Measurements from ENCODE around the gene COX14.

Gene COX14

DNA sequence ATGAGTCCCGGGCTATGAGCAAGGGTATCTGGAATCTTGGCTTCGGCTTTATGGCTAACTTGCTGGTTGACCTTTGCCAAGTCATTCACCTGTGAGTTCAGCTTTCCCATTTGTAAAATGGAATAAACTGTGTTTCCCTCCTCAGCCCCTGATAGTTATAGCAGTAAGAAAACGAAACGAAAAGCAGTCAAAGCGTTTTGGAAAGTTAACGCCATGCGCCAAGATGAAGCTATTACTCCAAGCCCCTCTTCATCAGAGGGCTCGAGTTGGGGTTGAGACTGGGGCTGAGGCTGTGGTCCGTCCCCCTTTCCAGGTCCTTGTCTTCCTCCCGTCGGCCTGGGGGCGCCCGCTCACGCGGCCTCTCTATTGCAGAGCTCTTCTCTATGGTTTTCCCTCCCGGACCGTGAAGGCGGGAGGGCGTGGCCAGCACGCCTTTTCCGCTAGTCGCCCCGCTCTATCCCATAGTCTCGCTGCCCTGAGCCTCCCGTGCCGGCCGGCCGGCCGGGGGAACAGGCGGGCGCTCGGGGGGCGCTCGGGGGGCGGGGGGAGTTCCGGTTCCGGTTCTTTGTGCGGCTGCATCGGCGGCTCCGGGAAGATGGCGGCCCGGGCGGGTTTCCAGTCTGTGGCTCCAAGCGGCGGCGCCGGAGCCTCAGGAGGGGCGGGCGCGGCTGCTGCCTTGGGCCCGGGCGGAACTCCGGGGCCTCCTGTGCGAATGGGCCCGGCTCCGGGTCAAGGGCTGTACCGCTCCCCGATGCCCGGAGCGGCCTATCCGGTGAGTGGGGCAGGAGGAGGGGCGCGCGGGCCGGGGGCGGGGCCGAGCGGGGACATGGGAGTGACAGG, 27.0 kb upstream of the COX14 start, which contains the start of gene SMARCD1:
Gene SMARCD1, plus strand, starts transcription at position 568 of the 840 bp plus-strand sequence. Its CDS starts 28 bp downstream, at position 596.
- DNase-seq (ENCODE audit: low read depth in 2 of 2, low spot score in 1 of 2), result peak; percentile 60 to 74

DNA sequence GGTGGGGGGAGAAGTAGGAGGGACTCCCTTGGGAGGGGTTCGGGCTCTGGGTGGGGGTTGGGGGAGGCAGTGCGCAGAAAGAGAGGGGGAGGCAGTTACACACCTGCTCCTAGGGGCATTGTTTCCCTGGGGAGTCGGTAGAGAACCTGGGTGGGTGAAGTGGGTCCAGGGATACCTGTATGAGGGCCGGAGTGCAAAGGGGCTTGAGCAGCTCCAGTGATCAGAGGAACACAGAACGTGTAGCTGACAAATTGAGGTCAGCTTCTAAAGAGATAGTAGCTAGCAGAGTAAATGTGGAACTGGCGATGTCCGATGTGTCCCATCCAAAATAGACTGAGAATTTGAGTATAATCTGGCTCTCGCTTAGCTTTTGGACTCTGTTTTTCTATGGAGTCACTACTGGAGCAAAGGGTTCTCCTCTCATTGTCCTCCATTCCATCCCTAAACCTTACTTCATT, 26.4 kb upstream of the COX14 start:
- no peak for DNase-seq (ENCODE audit: low read depth in 2 of 2, low spot score in 1 of 2)

DNA sequence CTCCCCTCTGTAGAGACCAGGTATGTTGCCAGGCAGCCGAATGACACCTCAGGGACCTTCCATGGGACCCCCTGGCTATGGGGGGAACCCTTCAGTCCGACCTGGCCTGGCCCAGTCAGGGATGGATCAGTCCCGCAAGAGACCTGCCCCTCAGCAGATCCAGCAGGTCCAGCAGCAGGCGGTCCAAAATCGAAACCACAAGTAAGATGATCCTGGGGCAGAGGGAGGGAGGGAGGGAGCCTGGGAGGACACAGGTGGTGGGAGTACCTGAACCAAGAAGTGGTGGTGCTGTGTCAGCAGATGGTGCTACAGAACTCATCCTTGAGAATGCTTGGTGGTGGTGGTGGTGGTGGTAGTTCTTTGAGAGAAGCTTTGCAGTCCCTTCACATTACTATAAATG, 25.9 kb upstream of the COX14 start:
- no peak for DNase-seq (ENCODE audit: low read depth in 2 of 2, low spot score in 1 of 2)

DNA sequence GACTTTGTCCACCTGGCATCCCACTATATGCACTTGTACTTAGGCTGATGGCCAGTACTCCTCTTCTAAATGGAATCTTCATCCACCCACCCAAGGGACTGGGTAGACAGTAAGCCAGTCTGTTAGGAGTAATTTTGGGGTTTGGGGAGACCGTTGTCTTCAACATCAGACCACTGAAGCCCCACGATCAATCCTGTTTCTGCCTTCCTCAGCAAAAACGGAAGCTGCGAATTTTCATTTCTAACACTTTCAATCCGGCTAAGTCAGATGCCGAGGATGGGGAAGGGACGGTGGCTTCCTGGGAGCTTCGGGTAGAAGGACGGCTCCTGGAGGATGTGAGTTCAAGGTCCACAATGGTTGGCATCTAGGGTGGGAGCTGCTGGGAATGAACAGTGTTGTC, 24.9 kb upstream of the COX14 start:
- DNase-seq (ENCODE audit: low read depth in 2 of 2, low spot score in 1 of 2), result no peak

DNA sequence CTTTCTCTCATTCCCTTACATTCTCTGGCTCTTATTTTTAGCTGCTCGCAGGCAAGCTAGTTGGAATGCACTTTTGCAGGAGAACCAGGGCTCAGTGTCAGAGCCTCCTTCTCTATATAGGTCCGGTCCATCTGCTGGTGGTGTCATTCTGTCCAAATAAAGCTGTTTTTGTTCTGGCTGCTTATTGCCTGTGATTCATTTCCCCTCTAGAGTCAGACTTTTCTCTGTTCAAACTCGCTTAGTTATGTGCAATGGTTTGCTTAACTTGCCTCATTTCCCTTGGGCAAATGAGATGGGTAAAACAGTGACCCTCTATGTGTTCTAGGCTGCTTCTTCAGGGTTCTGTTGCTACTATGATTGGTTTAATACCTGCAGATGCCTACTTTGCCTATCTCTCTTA, 24.0 kb upstream of the COX14 start:
- no peak for DNase-seq (ENCODE audit: low read depth in 2 of 2, low spot score in 1 of 2)

DNA sequence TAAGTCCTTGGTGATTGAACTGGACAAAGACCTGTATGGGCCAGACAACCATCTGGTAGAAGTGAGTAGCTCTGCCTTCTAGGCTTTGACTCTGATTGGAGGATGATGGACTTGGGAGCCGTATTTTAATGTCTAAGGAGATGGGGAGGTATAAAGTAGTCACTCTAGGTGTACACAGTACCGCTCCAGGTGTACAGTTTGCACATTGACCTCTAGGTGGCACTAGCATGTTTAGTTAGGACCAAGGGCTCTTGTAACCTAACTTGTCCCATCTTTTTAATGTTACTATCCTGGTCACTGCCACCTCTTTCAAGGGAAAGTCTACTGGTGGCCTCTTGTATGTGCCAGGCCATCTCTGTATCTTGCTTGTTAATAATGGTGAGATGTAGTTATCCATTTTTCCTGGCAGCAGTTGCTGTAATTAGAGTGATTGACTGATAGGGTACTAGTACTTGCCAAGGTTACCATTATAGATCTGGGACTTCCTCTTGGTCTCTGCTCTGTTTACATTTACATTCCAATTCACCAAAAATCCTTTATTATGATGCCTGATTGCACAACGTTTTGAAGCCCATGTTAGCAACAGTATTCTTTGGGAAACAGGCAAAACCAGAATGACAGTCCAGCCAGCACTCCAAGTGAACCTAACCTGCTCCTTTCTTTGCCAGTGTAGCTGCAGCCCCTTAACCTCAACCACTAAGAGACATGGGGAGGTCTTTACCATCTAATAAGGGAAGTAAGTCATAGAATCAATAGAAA, 23.3 kb upstream of the COX14 start:
- DNase-seq (ENCODE audit: low read depth in 2 of 2, low spot score in 1 of 2), result peak in 1 of 2 donors; percentile 22

DNA sequence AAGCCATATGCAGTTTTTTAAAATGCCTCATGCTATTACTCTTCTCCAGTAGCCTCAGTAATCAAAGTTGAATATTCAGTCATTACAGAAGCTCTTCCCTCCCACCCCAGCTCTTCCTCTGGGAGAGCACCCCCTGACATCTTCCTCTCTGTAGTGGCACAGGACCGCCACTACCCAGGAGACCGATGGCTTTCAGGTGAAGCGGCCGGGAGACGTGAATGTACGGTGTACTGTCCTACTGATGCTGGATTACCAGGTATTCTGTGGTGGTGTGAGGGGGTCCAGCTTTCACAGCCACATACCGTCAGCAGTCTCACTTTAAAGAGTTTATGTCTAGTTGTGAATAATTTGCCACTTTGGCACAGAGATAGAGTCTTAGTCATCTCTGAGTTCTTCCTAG, 22.3 kb upstream of the COX14 start:
- no peak for DNase-seq (ENCODE audit: low read depth in 2 of 2, low spot score in 1 of 2)

DNA sequence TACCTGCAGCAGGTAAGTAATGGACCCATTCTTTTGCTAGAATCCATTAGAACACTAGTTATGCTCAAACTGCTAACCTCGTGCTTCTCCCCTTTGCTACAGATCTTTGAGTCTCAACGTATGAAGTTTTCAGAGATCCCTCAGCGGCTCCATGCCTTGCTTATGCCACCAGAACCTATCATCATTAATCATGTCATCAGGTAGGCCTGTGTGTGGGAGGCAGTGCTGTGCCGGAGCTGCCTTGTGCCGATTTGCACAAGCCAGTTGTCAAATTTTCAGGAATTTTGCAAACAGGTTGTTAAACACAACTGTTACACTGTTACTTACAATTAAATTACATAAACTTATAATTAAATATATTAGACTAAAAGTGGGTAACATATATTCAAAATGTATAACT, 21.6 kb upstream of the COX14 start:
- no peak for DNase-seq (ENCODE audit: low read depth in 2 of 2, low spot score in 1 of 2)

DNA sequence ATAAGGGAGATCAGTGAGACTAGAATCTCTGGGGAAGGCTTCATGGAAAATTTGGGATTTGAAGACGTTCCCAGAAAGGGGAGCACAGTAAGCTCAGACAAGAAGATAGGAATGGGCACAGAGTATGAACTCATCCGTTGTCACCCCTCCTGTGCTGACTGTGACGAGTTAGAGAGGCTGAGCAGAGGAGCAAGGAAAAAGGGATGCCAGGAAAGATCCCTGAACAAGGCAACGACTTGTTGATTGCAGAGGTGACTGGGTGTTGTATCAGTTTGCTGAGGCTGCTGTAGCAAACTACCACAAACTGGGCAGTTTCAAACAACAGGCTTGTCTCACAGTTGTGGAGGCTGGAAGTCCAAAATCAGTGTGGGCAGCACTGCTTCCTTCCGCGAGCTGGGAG, 14.1 kb upstream of the COX14 start:
- DNase-seq (ENCODE audit: low read depth in 2 of 2, low spot score in 1 of 2), result no peak

DNA sequence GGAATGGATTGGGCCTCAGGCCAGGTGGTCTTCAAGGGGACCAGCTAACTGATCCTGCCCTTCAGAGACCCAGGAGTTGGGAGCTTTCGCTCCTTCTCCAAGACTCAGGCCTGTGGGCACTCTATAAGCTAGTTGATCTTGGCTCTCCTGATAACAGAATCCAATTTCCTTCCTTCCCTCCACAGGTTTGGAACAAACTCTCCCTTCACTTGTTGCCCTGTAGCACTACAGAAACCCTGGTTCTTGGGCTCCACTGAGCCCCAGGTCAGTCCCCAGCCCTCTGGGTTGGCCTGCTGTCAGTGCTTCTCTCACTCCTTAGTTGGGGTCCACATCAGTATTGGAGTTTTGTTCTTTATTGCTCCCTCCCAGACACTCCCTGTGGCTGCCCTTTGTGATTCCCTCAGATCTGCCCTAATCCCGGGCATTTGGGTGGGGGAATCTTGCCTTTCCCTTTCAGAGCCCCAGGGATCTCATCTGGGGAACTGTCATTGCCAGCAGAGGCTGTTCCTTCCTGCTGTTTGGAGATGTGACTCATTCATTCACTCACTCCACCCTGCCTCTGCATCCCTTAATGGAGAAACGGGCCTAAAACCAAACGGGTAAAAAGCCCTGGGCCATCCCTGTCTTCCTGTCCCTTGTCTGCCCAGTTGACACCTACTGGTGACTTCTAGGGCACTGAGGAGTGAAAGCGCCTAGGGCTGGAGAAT, 12.6 kb upstream of the COX14 start:
- DNase-seq (ENCODE audit: low read depth in 2 of 2, low spot score in 1 of 2), result no peak

DNA sequence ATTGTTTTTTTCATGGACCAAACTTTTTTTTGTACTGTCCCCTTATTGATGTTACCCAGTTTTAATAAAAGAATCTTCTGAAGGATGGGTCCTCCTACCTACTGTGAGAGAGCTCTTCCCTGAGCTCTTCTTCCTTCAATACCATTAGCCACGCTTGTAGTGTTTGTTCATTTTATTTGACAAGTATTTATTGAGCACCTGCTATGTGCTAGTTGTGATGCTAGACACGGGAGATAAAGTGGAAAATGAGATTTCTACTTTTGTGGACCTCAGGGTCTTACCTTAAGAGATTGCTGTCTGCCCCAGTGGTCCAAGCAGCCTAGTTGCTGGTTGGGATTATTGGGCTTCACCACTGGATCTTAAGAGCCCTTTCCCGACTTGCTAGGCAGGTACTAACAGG, 11.5 kb upstream of the COX14 start:
- DNase-seq (ENCODE audit: low read depth in 2 of 2, low spot score in 1 of 2), result no peak

DNA sequence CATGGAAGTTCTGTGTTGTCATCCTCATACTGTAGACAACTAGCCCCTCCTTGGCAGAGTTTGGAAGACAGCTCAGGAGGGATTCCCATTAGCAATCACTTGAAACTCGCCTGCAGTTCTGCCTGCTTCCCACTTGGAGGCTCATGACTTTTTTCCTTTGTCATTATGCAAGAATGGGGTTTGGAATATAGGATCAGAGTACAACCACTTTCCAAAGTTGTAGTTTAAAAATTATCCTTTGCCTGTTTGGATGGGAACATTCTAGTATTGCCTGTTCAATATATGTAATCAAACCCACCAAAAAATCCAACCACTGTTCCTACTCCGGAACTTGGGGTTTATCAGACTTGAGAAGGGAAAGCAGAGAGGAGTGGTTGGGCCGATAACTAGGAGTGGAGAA, 10.4 kb upstream of the COX14 start:
- DNase-seq (ENCODE audit: low read depth in 2 of 2, low spot score in 1 of 2), result no peak

DNA sequence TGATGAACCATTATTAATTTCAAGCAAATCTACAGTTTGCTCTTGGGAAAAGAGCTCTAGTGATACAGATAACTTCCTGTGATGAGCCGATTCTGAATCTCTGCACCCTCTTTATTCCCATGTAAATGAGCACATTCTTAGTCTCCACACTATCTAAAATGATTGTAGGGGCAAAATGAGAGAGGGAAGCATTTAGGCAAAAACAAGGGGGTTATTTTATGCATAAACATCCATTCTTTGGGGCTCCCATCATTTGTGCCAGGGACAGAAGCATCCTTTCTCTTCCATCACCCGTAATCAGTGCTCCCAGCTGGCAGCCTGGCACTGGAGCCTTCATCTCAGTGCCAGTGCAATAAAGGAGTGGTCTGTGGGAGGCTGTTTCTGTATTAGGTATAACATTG, 9.9 kb upstream of the COX14 start:
- no peak for DNase-seq (ENCODE audit: low read depth in 2 of 2, low spot score in 1 of 2)

DNA sequence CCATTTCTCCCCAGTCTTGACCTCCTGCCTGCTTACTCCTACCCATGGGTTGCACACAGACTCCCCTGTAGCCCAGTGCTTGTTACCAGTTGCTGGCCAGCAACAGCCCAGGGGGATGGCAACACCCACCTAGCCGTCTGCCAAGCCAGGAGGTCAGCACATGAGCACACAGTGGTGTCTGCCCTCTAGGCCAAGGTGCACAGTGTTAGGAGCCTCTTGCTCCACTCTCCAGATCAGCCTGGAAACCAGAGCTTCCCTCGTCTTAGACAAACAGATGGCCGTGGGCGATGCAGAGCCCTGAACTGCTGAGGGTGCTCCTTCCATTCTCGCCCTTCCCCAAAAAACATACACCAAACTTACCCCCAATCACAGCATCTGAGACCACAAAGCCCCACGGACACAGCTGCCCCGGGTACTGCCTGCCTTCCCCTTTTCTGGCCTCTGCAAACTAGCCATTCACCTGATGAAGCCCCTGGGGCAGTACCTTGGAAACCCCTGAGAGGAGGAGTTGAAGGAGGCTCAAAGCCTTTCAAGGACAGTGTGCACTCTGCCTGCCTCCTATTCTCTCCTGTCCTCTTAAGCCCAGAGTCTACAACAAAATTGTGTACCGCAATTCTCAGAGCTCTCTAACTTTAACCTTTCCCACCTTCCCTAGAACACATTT, 9.3 kb upstream of the COX14 start:
- DNase-seq (ENCODE audit: low read depth in 2 of 2, low spot score in 1 of 2), result no peak

DNA sequence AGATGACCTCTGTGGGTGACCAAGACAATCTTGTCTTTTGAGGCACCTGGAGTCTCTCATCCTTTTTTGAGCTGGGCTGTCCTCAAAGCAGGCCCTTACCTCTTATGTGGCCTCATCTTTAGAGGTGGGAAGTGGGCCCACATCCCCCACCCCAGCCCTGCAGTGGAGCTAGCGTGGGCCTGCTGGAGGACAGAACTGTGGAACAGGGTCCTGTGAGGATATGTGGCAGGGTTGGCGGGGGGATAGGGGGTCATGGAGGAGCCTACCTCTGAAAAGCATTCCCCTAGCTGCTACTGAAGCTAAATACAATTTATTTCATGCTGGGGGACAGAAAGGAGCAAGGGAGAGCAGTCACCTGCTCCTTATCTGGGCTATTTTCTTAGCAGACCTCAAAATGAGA, 8.7 kb upstream of the COX14 start:
- DNase-seq (ENCODE audit: low read depth in 2 of 2, low spot score in 1 of 2), result no peak

DNA sequence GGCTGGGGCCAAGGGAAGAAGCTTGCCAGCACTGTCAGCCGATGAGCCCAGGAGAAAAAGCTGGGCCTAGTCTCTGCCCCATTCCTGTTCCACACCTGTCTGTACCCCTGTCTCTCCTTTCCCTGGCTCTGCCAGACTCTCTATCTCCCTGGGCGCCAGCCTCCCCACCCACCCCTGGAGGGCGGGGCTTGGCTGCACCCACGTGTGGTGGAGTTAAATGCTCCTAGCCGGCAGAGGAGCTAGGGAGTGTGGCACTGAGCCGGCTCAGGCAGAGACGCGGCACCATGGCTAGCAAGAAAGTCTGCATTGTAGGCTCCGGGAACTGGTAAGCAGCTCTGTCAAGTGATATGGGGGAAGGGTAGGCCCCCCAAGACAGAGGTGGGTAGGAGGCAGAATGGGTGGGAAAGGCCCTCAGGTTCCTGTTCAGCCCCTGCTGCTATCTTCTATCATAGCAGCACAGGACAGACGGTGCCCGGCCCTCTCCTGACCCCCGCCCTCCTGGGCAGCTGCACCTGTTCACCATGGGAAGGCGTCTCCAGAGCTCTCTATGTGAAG, 8.2 kb upstream of the COX14 start, which contains the start of gene GPD1:
Gene GPD1, plus strand, starts transcription at position 242 of the 555 bp plus-strand sequence. Its CDS starts 43 bp downstream, at position 285.
- no peak for DNase-seq (ENCODE audit: low read depth in 2 of 2, low spot score in 1 of 2)

DNA sequence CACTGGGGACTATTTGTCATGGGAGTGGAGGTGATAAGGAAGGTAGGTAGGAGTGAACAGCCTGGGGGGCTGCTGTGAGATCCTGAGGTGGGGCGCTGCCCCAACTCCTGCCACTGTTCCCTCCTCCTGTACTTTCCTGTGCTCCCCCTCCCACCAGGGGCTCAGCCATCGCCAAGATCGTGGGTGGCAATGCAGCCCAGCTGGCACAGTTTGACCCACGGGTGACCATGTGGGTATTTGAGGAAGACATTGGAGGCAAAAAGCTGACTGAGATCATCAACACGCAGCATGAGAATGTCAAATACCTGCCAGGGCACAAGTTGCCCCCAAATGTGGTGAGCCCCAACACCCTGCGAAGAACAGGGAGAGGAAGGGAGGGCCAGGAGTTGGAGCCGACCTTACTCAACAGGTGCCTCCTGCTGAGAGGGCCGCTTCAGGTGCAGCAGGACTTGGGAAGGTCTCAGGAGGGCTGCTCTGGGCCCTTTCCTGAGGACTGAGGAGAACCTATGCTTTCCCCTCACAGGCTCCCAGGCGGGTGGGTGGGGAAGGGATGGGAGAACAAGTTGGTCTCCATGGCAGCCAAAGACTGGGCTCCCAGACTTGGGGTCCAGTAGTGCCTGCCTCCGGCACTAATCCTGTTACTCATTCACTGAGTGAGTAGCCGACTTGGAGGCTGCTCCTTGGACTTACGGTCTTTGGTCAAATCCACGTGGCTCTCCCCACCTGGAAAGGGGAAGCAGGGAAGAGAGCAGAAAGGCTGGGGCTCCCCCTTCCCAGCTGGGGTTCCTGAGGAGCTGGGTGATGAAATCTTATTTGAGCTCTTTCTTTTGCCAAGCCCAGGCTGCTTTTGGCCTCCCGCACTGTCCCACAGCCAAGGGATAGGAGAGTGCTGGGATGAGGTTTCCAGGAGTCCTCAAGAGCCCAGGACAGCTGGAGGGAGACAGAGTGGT, 7.3 kb upstream of the COX14 start:
- DNase-seq (ENCODE audit: low read depth in 2 of 2, low spot score in 1 of 2), result no peak

DNA sequence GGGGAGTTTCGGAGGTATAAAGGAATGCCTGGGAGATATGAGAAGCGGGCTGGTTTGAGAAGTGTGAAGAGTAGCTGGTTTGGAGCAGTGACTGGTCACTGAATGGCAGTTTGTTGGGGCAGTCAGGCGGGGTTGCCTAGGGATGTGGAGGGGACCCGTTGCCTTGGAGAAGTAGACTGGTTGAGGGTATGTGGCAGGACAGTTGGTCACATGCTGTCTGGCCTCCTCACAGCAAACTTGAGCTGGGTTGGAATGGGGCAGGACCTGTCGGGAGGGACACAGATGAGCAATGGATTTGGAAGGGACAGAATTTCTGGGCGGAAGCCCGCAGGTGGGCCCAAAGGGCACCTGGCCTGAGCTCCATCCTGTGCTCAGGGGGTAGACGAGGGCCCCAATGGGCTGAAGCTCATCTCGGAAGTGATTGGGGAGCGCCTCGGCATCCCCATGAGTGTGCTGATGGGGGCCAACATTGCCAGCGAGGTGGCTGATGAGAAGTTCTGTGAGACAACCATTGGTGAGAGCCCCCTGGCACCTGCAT, 6.1 kb upstream of the COX14 start:
- no peak for DNase-seq (ENCODE audit: low read depth in 2 of 2, low spot score in 1 of 2)

DNA sequence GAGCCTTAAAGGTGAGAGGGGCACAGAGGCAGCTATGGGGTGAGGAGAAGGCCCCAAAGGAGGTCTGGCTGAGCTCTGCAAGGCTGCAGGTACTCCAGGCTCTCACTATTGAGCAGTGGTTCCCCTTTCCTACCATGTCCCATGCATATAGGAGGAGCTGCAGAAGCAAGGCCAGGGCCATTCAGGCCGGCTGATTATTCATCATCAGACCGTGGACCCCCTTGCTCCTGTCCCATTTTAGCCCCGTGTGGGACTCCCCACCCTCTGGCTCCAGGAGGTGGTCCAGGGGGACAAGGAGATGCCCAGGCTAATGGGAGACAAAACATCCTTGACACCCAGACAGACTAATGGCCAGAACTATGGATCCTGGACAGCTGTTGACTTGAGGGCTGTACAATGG, 5.1 kb upstream of the COX14 start:
- DNase-seq (ENCODE audit: low read depth in 2 of 2, low spot score in 1 of 2), result no peak

Data from stimulated activated CD8-positive, alpha-beta memory T cell treated with anti-CD3 and anti-CD28 coated beads, Interleukin-4, amount 100 ng/mL, for 1 hour (primary cell).